ENCODE measurements around the gene MRTO4. TPM values are rescaled to one million over a fixed set of nuclear protein-coding genes. Genes with fewer than 3 reads are reported as not detected.

The MRTO4 gene
- total and polyA plus RNA-seq, 7 donors, result 19.9 to 103 (median 35.8) TPM

DNA sequence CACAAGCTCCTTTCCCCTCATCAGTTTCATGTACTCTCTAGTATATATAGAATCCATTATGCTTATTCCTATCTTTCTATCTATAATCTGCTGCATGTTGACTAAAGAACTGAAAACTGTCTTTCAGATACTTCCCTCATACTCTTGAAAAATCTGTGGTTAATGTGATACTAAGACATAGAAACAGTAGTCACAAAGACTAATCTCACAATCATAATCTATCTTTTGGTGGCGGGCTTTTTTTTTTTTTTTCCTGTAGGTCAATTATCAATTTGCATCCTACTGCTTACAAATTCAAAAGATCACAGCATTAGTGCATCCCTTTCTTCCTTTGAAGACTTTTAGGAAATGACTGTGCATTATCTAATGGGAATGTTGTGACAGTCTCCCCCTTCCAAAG lies 46.2 kb upstream of the MRTO4 start:
- 94 to 100% (median 96%) methylated on average over 1 of the region's 1 CpG for WGBS, 3 donors
- intact Hi-C loops (cut with DNase I), result no loop called here
- H3K4me3 ChIP-seq, result no peak overlapping the region
- H3K27ac ChIP-seq, result no peak overlapping the region
- TF ChIP-seq, protein P1, sequence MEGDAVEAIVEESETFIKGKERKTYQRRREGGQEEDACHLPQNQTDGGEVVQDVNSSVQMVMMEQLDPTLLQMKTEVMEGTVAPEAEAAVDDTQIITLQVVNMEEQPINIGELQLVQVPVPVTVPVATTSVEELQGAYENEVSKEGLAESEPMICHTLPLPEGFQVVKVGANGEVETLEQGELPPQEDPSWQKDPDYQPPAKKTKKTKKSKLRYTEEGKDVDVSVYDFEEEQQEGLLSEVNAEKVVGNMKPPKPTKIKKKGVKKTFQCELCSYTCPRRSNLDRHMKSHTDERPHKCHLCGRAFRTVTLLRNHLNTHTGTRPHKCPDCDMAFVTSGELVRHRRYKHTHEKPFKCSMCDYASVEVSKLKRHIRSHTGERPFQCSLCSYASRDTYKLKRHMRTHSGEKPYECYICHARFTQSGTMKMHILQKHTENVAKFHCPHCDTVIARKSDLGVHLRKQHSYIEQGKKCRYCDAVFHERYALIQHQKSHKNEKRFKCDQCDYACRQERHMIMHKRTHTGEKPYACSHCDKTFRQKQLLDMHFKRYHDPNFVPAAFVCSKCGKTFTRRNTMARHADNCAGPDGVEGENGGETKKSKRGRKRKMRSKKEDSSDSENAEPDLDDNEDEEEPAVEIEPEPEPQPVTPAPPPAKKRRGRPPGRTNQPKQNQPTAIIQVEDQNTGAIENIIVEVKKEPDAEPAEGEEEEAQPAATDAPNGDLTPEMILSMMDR (IDR thresholded peaks at IDR 0.05), result no peak
- no peak for DNase-seq
- no peaks in the 10 kb centered on the region for H3K9me3 ChIP-seq
- peaks cover 0 to 15% of the 10 kb centered on the region in 2 donors for H3K36me3 ChIP-seq (ENCODE audit: insufficient read depth in 1 of 2, low read depth in 1 of 2)
- ATAC-seq, result no peak
- H3K4me1 ChIP-seq, result peaks cover 58% of the 10 kb centered on the region
- no peaks in the 10 kb centered on the region for H3K27me3 ChIP-seq (ENCODE audit: insufficient read depth in 3 of 3, low read length in 2 of 3)

DNA sequence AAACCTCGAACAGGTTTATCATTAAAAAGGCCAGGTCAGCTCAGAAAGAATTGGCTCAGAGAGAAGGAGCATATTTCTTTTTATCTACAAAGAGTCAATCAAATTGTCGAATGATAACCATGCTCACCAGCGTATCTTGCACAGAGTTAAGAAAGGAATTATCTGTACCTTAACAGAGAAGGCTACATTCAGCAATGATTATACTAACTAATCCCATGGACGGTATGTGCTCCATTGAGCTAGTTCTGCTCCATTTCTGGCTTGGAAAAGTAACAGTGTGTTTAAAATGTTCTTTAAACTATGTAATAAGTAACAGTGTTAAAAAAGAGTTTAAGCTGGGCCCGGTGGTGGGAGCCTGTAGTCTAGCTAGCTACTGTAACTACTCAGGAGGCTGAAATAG lies 45.8 kb upstream of the MRTO4 start:
- H3K4me1 ChIP-seq, result peaks cover 58% of the 10 kb centered on the region
- H3K27ac ChIP-seq, result no peak overlapping the region
- no peak for DNase-seq
- WGBS, 3 donors, result 79 to 84% (median 80%) methylated on average over 5 of the region's 5 CpGs
- H3K36me3 ChIP-seq (ENCODE audit: insufficient read depth in 1 of 2, low read depth in 1 of 2), result peaks cover 0 to 10% of the 10 kb centered on the region in 2 donors
- H3K9me3 ChIP-seq, result no peaks in the 10 kb centered on the region
- intact Hi-C loops (cut with DNase I), result no loop called here
- no peak for ATAC-seq
- TF ChIP-seq, protein P1 (IDR thresholded peaks at IDR 0.05), result no peak
- H3K4me3 ChIP-seq, result no peak overlapping the region
- H3K27me3 ChIP-seq (ENCODE audit: insufficient read depth in 3 of 3, low read length in 2 of 3), result no peaks in the 10 kb centered on the region

DNA sequence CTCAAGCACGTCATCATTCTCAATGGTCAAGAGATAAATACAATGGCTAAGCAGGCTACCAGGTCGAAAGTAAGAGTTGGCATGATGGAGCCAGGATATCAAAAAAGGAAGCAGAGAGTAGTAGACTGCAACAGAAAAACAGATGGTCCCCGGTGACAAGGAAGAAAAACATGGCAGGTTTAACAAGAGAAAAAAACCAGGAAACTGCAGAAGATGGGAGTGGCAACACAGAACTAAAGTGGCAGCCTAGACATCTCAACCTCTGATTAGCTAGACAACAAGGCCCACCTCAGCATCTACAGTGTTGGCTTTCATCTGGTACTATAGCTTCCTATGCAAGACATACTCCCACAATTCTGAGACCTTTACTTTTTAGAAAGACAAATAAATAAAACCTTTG lies 44.7 kb upstream of the MRTO4 start:
- ATAC-seq, result no peak
- Histone ChIP-seq H3K36me3 (ENCODE audit: insufficient read depth in 1 of 2, low read depth in 1 of 2) (peaks cover 0 to 3% of the 10 kb centered on the region in 2 donors), H3K27me3 (ENCODE audit: insufficient read depth in 3 of 3, low read length in 2 of 3) (no peaks in the 10 kb centered on the region), H3K4me1 (peaks cover 69% of the 10 kb centered on the region), H3K9me3 (no peaks in the 10 kb centered on the region), H3K4me3 (no peak overlapping the region), H3K27ac (peak overlapping the region; percentile 91)
- 63 to 77% (median 73%) methylated on average over 3 of the region's 3 CpGs for WGBS, 3 donors
- TF ChIP-seq, protein P1 (IDR thresholded peaks at IDR 0.05), result no peak
- DNase-seq, result no peak
- intact Hi-C loops (cut with DNase I), result no loop called here

DNA sequence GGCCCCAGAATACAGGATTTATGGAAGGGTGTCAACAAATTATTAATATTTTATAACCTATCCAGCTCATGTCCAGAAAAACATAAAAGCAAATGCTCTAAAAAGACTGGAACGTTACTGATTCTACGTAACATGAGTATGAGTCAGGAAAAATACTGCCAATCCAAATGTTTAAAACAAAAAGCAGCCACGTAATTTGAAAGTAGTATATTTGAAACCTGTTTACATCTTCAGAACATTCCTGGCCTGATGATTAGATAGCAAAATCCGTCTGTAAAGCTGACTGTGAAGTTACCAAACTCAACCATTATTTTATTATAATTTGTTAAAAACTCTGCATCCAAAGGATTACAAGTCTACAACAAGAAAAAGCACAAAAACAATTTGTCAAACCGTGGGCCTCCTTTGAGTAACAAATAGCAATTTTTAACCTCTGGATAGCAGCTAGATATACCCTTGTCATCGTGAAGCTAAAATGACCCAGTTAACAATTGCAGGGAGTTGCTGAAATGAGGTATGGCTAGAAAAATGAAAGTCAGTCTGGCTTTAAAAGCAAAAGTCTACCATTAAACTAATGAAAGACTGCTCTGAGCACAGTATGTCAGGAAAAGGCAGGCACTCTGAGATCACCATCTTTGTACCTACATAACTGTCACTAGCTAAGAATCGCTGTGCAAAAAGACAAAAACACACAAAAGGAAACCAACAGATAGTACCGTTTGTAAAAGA lies 42.7 kb upstream of the MRTO4 start:
- H3K27me3 ChIP-seq (ENCODE audit: insufficient read depth in 3 of 3, low read length in 2 of 3), result no peaks in the 10 kb centered on the region
- intact Hi-C loops (cut with DNase I), result loop anchor here in 1 of 2 donors (2.0 kb wide), 1 partner anchor 32 kb away; no protein-coding TSS in a partner anchor
- WGBS, 3 donors, result 12 to 20% (median 15%) methylated on average over 8 of the region's 8 CpGs
- DNase-seq (no peak), ATAC-seq (no peak)
- peak overlapping the region; percentile 91 for H3K27ac ChIP-seq
- peaks cover 0 to 22% of the 10 kb centered on the region in 2 donors for H3K36me3 ChIP-seq (ENCODE audit: insufficient read depth in 1 of 2, low read depth in 1 of 2)
- H3K4me3 ChIP-seq, result peak overlapping the region; percentile 72
- no peaks in the 10 kb centered on the region for H3K9me3 ChIP-seq
- peaks cover 65% of the 10 kb centered on the region for H3K4me1 ChIP-seq
- TF ChIP-seq, protein P1 (IDR thresholded peaks at IDR 0.05), result no peak

Data from psoas muscle (tissue), 8 donors.